HG03139 (cell line): Measurements from ENCODE around the gene SIN3B.
"Not testable (repeated sequence)": the region's sequence is repeated elsewhere in the genome, so short reads cannot be mapped to it uniquely, and the experiment has no call there.

Source experiments
- ATAC-seq: cut with Tn5 transposase; IDR thresholded peaks from one replicate; pipeline ENCODE4 v1.9.1; 2021; ENCODE audit not compliant: unreplicated experiment

SIN3B gene

GRCh38 chr19:16862826-16863415 lies 33.7 kb downstream of the SIN3B start:
- no peak for ATAC-seq

GRCh38 chr19:16867211-16867610 lies 38.0 kb downstream of the SIN3B start:
- no peak for ATAC-seq

GRCh38 chr19:16868423-16869130 lies 39.4 kb downstream of the SIN3B start:
- ATAC-seq, result no peak

GRCh38 chr19:16869331-16869972 lies 40.3 kb downstream of the SIN3B start:
- ATAC-seq, result no peak

- ATAC-seq, result no peak
These were observed 42.7 kb downstream of the SIN3B start for GRCh38 chr19:16871871-16872270.

- no peak for ATAC-seq
These were observed 43.5 kb downstream of the SIN3B start for GRCh38 chr19:16872728-16873127.

- ATAC-seq, result no peak
These were observed 44.4 kb downstream of the SIN3B start for GRCh38 chr19:16873594-16873993.

GRCh38 chr19:16874250-16874977 lies 45.2 kb downstream of the SIN3B start:
- no peak for ATAC-seq

- not testable (repeated sequence) for ATAC-seq
These were observed 45.7 kb downstream of the SIN3B start for GRCh38 chr19:16874978-16875299.

- ATAC-seq, result no peak
These were observed 46.7 kb downstream of the SIN3B start for GRCh38 chr19:16875584-16876555.

- no peak for ATAC-seq
These were observed 47.7 kb downstream of the SIN3B start for GRCh38 chr19:16876904-16877361.

- no peak for ATAC-seq
These were observed 48.4 kb downstream of the SIN3B start for GRCh38 chr19:16877581-16877980.

GRCh38 chr19:16878181-16878965 lies 49.2 kb downstream of the SIN3B start:
- no peak for ATAC-seq

- ATAC-seq, result no peak
These were observed 51.8 kb downstream of the SIN3B start for GRCh38 chr19:16880884-16881554.

GRCh38 chr19:16882146-16882545 lies 52.9 kb downstream of the SIN3B start:
- no peak for ATAC-seq

- ATAC-seq, result no peak
These were observed 54.3 kb downstream of the SIN3B start for GRCh38 chr19:16883522-16883921.

GRCh38 chr19:16885166-16885565 lies 56.0 kb downstream of the SIN3B start:
- ATAC-seq, result no peak

- no peak for ATAC-seq
These were observed 57.2 kb downstream of the SIN3B start for GRCh38 chr19:16886305-16886880.
